SK-MEL-5 (cell line): ENCODE results near the gene IFITM5. TPM values are rescaled to one million over a fixed set of nuclear protein-coding genes. Genes with fewer than 3 reads are reported as not detected.
A peak's percentile ranks its signal among the peaks of the same experiment; 100 is the strongest.

Experiments
- DNase-seq: peaks from one replicate; pipeline ENCODE4 v3.0.0-alpha.2; 2016; ENCODE audit warnings: low read depth, low spot score
- in situ Hi-C: cut with HindIII; loops from 2 replicates; pipeline ENCODE4 v1.10.0; 2016; ENCODE audit warnings: low sequenced_read_pairs, high pct_unique_total_duplicates, low pct_unique_long_range_greater_than_20kb
- small RNA-seq, 2 experiments: library from RNA; depleted of rRNA; stranded (forward); fragments of <200 nt; gene quantifications; one replicate each; pipeline ENCODE3, GENCODE V24; 2014
- total RNA-seq: library from RNA; depleted of rRNA; stranded (reverse); fragments of >200 nt; shearing (Covaris generic); gene quantifications from 2 replicates; pipeline ENCODE4 v1.2.3, GENCODE V29; 2014; rRNA removed

Gene IFITM5
- total RNA-seq, 1 experiment from 2014 or later: not detected

- DNase-seq: no peak
- in situ Hi-C loops: no loop called here
These were observed 41.4 kb downstream of the IFITM5 start for GRCh38 chr11:257766-258493.

GRCh38 chr11:256952-257737 lies 42.2 kb downstream of the IFITM5 start:
- in situ Hi-C loops: no loop called here
- DNase-seq: no peak

- DNase-seq: no peak
- in situ Hi-C loops: no loop called here
These were observed 43.5 kb downstream of the IFITM5 start for GRCh38 chr11:255816-256215.

- no peak for DNase-seq
- in situ Hi-C loops: no loop called here
These were observed 44.1 kb downstream of the IFITM5 start for GRCh38 chr11:255176-255575.

GRCh38 chr11:253886-254270 lies 45.4 kb downstream of the IFITM5 start:
- in situ Hi-C loops: no loop called here
- no peak for DNase-seq

- in situ Hi-C loops: no loop called here
- no peak for DNase-seq
These were observed 46.0 kb downstream of the IFITM5 start for GRCh38 chr11:253160-253885.

- in situ Hi-C loops: no loop called here
- no peak for DNase-seq
These were observed 46.7 kb downstream of the IFITM5 start for GRCh38 chr11:252666-253065.

DNA sequence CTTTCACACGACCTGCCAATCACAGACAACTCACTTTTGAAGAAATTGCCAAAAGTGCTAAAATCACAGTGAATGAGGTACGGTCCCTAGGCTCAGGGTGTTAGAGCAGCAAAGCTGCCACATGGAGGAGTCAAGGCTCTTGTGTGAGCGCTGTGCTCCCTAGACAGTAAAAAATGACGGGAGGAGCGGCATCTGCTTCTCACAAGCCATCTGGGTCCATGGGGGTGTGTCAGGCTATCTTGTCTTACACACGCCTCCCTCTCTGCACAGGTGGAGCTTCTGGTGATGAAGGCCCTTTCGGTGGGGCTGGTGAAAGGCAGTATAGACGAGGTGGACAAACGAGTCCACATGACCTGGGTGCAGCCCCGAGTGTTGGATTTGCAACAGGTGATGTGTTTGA lies 47.8 kb downstream of the IFITM5 start:
- no peak for DNase-seq
- in situ Hi-C loops: no loop called here

GRCh38 chr11:250740-251299 lies 48.5 kb downstream of the IFITM5 start:
- in situ Hi-C loops: no loop called here
- peak; percentile 72 for DNase-seq

GRCh38 chr11:250274-250673 lies 49.1 kb downstream of the IFITM5 start:
- in situ Hi-C loops: no loop called here
- DNase-seq: no peak

GRCh38 chr11:249062-249461 lies 50.3 kb downstream of the IFITM5 start:
- no peak for DNase-seq
- in situ Hi-C loops: no loop called here

Small RNA genes lying within 50 kb of the gene (small RNA-seq; reads per million reads assigned to genes)
- gene AC136475.6: 0 reads per million in 2 experiments

Other genes starting within 250 kb of the IFITM5 start
- not detected in 2 replicates for gene SCGB1C1, start 106.4 kb downstream of the IFITM5 start, total RNA-seq
- gene BET1L, start 92.1 kb downstream of the IFITM5 start, total RNA-seq: 15.5 and 16.3 TPM in 2 replicates
- 93.8 and 117 TPM in 2 replicates for gene RIC8A, start 91.8 kb downstream of the IFITM5 start, total RNA-seq
- 8.4 and 8.8 TPM in 2 replicates for gene SIRT3, start 63.2 kb downstream of the IFITM5 start, total RNA-seq
- gene PSMD13, start 62.5 kb downstream of the IFITM5 start, total RNA-seq: 133 and 140 TPM in 2 replicates
- gene NLRP6, start 21.1 kb downstream of the IFITM5 start, total RNA-seq: 0.11 TPM in 1 of 2 replicates, not detected in the other
- gene PGGHG, start 10.4 kb downstream of the IFITM5 start, total RNA-seq: 12.6 and 14.9 TPM in 2 replicates
- gene IFITM2, start 8.3 kb upstream of the IFITM5 start, total RNA-seq: 4.2 and 8.0 TPM in 2 replicates
- gene IFITM1, start 14.5 kb upstream of the IFITM5 start, total RNA-seq: 0.32 and 0.79 TPM in 2 replicates
- gene IFITM3, start 21.3 kb upstream of the IFITM5 start, total RNA-seq: 30.3 and 40.0 TPM in 2 replicates
- 1.1 and 1.4 TPM in 2 replicates for gene B4GALNT4, start 70.0 kb upstream of the IFITM5 start, total RNA-seq
- not detected in 2 replicates for gene PKP3, start 94.7 kb upstream of the IFITM5 start, total RNA-seq
- 23.4 and 25.6 TPM in 2 replicates for gene SIGIRR, start 115.5 kb upstream of the IFITM5 start, total RNA-seq
- gene ANO9, start 142.5 kb upstream of the IFITM5 start, total RNA-seq: not detected in 2 replicates
- 41.7 and 45.6 TPM in 2 replicates for gene PTDSS2, start 150.8 kb upstream of the IFITM5 start, total RNA-seq
- 178 and 180 TPM in 2 replicates for gene RNH1, start 207.7 kb upstream of the IFITM5 start, total RNA-seq
- gene HRAS, start 236.1 kb upstream of the IFITM5 start, total RNA-seq: 48.3 and 55.6 TPM in 2 replicates
- gene LRRC56, start 238.0 kb upstream of the IFITM5 start, total RNA-seq: 0.11 and 0.13 TPM in 2 replicates